HG03066 (cell line): Measurements from ENCODE around the gene SECISBP2L.
A peak's percentile ranks its signal among the peaks of the same experiment; 100 is the strongest.
"Not testable (repeated sequence)": the region's sequence is repeated elsewhere in the genome, so short reads cannot be mapped to it uniquely, and the experiment has no call there.

ENCODE experiments used
- ATAC-seq: cut with Tn5 transposase; IDR thresholded peaks from one replicate; pipeline ENCODE4 v1.9.1; 2021; ENCODE audit warnings: low read depth; ENCODE audit not compliant: unreplicated experiment

Gene SECISBP2L

DNA sequence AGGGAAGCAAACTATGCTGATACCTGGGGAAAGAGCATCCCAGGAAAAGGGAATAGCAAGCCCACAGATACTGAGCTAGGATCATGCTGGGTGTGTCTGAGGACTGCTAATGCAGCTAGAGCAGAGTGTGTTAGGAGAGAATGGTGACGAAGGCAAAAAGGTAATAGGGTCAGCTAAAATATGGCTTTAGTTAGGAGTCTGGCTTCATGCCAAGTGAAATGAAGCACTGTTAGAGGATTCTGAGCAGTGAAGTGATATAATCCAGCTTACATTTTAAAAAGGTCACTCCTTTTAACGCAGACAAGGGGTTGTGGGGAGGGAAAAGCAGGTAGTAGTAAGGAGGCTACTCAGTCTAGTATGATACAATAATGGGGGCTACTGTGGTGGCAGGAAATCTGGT is 30.4 kb downstream of the SECISBP2L start:
- ATAC-seq, result no peak

DNA sequence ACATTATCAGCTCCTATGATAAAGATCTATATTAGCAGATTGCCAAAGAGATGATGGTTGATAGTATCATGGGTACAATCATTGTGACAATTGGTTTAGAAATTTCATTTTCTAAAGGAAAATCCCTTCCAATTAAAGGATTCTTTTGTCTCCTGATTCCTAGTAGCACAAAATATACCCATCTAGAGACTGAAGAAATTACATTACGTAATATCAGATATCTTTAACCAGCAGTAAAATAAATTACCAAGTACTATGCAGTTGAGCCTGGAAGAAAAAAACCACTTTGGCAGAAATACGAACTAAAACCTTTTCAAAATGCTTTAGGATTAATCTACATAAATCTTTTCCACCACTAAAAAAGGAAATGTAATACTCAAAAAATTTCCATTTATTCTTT is 46.9 kb downstream of the SECISBP2L start:
- no peak for ATAC-seq

DNA sequence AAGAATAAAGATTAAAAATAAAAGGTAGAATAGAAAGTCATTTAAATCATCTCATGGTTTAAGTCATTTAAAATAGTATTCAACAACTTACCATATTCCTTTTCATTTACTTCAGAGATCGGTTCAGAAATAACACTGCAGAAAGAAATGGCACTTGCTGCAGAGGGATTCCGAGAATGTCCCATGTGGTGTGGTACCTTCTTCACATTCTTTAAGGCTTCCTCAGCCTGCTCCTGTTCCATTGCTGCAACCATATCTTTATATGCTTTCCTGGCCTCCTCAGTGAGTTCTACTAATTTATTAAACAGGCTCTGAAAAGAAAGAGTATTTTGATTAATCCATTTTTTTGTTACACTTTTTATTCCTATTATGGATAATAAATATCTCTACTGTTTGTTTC is 50.0 kb downstream of the SECISBP2L start:
- no peak for ATAC-seq

DNA sequence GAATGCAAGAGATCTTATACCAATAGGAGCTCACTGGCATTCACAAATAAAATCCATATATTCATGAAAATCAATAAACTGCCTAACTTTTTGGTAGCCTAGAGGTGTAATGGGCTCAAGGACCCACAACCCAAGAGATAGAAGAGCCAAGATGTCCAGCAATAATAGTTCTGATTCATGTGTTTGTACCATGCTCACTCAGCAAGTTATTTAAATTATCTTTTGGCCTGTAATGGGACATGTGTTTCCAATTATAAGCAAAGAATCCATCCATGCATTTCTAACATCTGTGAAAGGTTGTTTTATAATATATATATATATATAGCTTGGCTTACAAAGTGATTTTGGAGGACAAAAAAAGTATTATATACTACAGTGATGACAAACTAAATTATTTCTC is 52.9 kb downstream of the SECISBP2L start:
- no peak for ATAC-seq

DNA sequence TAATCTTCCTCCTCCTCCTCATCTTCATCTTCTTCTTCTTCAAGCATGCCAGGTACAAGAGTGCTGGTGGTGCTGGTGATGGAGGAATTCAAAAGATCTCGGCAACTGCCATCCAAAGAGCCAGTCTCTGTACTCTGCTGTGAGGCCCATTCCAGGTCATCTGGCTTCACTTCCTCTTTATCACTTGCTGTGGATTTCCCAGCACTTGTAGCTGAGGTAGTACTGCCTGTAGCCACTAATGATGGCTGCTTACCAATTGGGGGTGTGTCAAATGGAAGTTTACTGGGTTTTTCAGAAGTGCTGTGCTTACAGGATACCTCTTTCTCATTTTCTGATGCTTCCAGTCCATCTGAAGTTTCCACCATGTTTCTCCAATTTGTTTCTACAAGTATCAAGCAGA is 53.7 kb downstream of the SECISBP2L start:
- ATAC-seq, result no peak

DNA sequence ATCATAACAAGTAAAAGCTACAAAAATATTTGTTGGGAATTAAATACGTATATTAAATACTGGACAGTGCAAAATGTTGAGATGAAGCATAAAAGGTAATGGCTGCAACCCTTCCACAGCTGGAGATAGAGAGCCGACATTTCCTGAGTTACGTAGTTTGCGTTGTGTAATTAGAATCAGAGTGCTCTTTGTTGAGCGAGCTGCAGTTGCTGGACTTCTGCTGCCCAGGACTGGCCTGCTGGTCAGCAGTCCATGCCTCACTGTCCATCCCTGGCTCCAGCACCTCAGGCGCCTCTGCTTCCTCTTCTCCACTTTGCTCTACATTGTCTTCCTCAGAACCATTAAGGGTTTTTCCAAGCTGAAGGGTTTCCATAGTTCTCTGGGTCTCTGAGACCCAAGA is 54.1 kb downstream of the SECISBP2L start:
- no peak for ATAC-seq

DNA sequence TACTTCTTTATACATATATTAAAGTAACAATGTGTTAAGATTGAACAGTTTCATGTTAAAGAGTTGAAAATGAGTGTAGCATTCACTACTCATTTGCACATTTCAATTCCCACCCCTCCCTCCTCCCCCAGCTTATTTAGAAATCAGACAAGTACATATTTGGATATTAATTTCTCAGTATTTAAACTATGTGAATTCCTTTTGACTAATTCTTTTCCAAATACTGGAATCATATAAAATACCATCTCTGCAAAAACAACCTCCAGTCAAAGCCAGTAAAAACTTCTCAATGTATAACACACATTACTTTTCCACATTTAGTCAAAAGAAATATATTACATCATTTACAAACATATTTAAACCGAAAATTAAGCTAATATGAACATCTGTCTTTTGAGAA is 57.1 kb downstream of the SECISBP2L start:
- ATAC-seq, result no peak

DNA sequence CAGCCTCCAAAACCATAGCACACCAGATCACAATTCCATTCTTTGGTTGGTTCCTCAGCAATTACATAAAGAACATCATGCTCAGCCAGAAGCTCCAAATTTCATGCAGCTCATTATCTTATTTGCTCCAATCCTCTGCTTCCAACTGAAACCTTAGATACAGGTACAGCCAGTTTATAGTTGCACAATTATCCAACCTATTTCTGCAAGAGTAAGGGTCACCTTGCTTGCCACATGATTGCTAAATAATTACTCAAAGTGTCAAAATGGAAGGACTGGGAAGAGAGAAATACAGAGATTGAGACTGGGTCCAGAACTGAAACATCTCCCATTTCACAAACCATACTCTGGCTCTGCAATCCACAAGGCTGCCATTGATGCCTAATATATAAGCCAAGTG is 59.1 kb downstream of the SECISBP2L start:
- ATAC-seq, result no peak

DNA sequence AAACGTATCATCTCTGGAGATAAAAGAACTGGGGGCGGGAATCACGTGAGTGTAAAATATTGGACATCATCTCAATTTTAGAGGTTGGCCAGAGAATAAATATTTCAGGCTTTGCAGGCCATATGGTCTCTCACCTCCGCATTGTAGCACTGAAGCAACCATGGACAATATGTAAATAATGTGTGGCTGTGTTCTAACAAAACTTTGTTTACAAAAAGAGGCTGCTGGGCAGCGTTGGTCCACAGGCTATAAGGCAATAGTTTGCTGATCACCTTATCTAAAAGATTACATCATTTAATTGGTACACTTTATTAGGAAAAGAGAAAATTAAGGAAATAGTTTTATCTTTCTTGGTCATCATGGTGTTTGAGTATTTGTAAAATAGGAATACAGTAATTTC is 60.0 kb downstream of the SECISBP2L start:
- ATAC-seq, result no peak

DNA sequence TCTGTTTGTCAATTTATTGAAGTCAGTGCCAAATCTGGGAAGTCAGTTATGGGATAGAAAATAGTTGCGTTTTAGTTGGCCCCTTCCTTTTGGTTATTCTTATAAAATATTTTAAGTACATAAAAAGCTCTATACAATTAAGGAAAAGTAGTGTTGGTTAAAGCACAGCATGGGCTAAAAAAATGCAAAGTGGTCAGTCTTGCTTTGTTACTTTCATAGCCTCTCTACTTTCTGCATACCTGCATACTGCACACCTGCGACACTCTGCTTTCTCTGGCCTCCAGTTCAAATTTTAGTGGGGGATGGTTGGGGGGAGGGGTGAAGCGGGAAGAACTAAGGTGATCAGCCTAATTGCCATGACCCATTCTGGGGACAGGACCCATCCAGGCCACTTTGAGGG is 60.7 kb downstream of the SECISBP2L start:
- ATAC-seq, result no peak

DNA sequence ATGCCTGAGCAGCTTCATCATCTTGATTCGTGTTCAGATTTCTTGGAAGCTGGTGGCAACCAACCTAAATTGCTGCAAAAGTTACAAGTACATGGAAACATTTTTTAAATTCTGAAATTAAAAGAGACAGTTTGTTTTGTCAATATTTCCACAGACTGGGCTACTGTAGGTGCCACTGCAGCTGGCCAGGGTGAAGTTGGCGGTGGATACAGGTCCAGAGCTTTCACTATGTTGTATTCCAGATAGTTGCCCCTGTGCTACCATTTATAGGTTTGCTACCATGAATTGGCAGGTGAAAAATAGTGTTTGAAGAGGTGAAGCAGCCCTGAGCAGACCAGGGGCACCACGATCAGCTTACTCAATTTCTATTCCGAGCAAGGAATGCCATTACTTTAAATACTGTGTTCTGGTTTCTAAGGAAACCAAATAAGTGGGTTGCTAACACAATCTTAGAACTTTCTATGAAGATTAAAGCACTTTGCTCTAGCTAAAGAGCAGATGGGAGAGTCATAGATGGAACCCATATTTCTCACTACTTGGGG is 61.4 kb downstream of the SECISBP2L start:
- ATAC-seq, result no peak

DNA sequence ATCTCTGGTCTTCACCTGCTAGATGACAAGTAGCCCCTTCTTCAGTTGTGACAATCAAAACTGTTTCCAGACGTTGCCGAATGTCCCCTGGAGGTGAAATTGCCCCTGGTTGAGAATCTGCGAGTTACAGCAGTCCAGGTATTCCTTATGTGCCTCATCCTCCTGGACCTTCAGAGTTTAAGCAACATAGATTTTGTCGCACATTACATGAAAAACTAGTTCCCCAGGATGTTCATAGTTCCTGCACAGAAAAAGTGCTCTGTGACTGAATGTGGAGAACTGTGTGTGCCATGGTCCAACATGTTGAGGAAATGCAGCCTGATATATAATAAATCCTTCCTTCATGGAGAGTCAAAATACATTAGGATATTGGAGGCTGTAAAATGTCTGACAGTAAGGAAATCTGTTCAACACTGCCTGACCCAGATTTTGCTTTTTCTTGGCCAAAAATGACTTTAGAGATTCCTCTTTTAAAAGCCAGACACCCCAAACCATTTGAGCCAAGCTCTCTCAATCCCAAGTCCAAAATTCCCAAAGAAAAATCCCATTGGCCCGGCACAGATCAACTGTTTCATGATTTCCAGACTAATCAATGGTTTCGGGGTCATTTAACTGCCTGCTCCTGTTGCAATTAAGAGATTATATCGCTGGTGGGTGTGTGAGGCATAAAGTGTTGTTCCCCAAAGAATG is 62.1 kb downstream of the SECISBP2L start:
- no peak for ATAC-seq

DNA sequence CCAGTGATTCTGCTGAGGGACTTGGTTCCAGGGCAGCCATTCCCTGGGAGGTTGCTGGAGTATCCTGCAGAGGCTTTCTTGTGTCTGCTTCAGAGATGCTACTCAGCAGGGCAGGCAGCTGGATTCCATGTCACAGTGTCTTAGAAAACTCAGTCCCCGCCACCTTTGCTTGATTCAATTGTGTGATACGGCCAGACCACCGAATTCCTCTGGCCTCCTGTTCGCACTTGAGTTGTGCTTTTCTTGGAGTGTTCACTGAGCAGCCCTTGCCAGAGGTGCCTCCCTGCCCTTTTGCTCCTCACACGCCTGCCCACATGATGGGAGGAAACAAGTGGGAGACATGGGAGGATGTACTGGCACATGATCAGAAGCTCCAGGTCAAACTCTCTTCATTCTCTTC is 62.9 kb downstream of the SECISBP2L start:
- ATAC-seq, result no peak

DNA sequence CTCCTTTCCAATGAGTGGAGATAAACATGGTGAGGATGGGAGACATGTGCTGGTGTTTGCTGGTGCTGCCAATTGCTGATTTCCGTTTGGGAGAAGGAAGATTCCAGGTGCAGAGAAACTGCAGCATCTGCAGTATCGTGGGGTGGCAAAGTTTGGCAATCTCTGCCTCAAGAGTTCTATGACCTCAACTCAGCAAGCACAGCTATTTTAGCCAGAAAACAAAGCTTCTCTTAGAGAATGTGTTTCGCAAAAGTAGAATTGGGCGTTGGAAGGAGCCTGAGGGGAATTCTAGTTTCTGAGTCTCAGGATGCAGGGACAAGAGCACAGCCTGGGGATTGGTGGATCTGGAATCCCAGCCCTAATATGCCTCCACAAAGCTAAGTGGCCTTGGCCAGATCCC is 64.3 kb downstream of the SECISBP2L start:
- ATAC-seq, result no peak

DNA sequence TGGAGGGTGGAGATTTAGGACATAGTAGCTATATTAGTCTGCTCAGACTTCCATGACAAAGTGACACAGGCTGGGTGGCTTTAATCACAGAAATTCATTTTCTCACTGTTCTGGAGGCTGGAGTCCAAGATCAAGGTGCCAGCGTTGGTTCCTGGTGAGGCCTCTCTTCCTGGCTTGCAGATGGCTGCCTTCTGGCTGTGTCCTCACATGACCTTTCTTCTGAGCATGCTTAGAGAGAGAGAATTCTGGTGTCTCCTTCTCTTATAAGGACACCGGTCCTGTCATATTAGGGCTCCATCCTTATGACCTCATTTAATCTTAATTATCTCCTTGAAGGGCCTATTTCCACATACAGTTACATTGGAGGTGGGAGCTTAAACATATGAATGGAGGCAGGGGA is 67.6 kb downstream of the SECISBP2L start:
- no peak for ATAC-seq

DNA sequence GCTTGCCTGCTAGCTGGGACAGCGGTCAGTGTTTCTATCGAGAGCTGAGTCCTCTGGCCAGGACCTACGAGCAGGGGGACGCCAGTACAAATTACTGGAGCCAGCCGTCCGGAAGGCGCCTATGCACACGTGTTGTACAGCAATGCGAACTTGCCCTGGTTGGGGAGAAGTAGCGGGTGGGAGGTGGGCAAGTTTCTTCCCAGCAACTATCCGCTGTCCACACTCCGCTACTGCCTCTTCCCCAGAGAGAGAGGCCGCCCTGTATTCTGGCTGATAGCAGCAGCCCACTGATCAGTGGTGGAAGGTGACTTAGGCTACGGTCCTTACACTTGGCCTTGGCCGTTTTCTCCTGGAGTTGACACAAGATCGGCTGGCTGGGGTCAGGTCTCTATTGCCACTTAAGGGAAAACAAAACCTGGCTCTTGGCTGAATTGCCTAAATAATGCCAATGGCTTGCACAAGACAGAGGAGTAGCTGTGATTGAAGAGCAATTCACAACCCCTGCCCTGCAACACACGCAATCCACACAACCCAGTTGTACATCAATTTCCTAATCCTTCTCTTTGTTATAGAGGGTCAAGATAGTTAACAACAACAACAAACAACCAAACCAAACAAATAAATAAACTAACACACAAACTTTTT is 69.7 kb downstream of the SECISBP2L start:
- ATAC-seq, result no peak

DNA sequence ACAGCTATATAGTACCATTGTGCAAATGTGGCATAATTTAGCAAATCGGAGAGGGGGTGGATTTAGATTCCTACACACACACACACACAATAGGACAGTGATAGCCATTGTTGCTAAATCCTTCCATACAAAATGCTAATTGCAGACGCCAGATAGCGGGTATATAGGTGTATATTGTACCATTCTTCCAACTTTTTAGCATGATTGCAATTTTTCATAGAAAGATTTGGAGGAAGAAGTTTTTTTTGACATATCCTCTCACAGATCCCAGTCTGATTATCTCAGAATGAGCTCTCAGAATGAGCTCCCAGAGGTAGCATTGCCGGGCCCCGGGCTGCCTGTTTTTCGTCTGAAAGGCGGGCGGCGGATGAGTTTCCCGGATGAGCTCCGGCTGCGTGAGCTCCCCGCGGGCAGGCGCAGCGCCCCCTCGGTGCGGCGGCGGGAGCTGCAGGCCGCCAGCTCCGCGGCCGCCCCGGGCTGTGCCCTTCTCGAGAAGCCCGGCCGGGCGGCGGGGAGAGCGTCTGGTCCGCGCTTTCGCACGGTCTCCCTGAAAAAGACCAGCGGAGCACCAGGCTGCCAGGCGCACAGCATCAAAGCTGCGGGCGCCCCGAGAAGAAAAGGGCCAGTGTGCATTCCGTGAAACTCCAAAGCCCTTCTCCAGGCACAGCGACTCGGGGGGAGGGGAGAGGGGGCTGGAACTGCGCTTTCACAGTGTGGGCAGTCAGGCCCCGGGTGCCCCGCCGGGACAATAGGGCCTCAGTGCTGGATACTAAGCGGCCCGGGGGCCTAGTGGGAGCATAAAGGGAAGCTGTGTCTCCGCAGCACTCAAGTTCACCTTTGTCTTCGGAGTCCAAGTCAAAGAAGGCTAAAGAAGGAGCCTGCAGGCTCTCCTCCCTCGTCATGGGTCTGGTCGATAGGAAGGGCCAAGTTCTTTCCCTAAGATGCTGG is 70.5 kb downstream of the SECISBP2L start:
- peak; percentile 95 for ATAC-seq

DNA sequence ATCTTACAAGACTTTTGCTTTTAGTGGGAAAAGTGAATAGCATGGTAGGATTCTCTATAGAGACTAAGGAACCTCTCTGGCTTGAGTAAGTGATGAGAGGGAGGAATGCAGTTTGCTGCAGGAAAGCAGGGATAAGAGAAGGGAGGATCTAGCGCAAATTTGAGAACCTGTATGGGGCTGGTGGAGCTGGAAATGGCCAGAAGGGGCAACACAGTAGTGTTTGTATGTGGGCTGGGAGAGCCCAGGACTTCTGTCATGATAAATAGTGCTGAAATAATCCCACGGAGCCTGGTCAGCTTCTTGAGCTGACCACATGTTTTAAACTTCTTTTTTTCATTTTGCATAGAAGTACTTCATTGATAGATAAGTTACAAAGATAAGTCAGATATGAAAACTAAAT is 71.4 kb downstream of the SECISBP2L start:
- ATAC-seq, result no peak

DNA sequence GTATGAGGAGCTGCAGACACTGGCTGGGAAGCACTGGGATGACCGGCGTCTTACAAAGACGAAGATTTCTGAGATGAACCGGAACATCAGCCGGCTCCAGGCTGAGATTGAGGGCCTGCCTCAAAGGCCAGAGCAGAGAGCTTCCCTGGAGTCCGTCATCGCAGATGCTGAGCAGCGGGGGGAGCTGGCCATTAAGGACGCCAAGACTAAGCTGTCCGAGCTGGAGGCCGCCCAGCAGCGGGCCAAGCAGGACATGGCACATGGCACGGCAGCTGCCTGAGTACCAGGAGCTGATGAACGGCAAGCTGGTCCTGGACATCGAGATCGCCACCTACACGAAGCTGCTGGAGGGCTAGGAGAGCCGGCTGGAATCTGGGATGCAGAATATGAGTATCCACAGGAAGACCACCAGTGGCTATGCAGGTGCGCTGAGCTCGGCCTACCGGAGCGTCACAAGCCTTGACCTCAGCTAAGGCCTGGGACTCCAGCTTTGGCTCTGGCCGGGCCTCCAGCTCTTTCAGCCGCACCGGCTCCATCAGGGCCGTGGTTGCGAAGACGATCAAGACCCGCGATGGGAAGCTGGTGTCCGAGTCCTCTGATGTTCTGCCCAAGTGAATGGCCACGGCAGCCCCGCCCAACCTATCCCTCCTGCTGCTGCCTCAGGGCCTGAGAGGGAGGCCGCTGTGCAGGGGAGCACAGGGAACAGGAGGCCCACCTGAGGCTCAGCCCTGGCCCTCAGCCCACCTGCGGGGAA is 73.3 kb downstream of the SECISBP2L start:
- no peak for ATAC-seq

DNA sequence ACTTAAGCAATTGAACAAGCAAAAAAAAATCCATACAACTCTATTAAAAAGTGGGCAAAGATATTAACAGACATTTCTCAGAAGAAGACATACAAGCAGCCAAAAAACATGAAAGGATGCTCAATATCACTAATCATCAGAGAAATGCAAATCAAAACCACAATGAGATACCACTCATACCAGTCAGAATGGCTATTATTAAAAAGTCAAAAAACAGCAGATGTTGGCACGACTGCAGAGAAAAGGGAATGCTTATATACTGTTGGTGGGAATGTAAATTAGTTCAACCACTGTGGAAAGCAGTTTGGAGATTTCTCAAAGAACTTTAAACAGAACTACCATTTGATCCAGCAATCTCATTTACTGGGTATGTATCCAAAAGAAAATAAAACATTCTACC is 75.3 kb downstream of the SECISBP2L start:
- ATAC-seq, result not testable (repeated sequence)
